AG04450 (cell line): ENCODE measurements around the gene MOG. TPM values are rescaled to one million over a fixed set of nuclear protein-coding genes. Genes with fewer than 3 reads are reported as not detected.

Experiments
- CTCF ChIA-PET: fragments of 300-600, 350-600 bp; formaldehyde crosslinking; extraction: SDS; loops from one replicate; lab custom pipeline; 2022; ENCODE audit warnings: antibody characterized with exemption, inconsistent platforms; lab: Charles Lee
- POLR2A ChIA-PET: fragments of 350-600 bp; formaldehyde crosslinking; extraction: SDS; loops from one replicate; lab custom pipeline; 2021; ENCODE audit warnings: antibody characterized with exemption, inconsistent platforms; lab: Yijun Ruan, JAX
- DNase-seq: peaks from one replicate; pipeline ENCODE4 v3.0.0-alpha.2; 2011; ENCODE audit warnings: low read depth, low spot score
- H3K27ac ChIP-seq: one replicate; pipeline ENCODE4 v1.5.1; 2012; ENCODE audit warnings: low read depth, low read length, control low read depth
- H3K27me3 ChIP-seq: one replicate; pipeline ENCODE4 v1.6.0; 2012; ENCODE audit warnings: low read length; ENCODE audit not compliant: control insufficient read depth, insufficient read depth
- H3K4me3 ChIP-seq: 2 replicates; pipeline ENCODE4 v1.5.1; 2011; ENCODE audit warnings: mild to moderate bottlenecking, low read depth, low read length, control low read depth
- H3K9me3 ChIP-seq: 2 replicates; pipeline ENCODE4 v1.5.1; 2012; ENCODE audit warnings: low read length; ENCODE audit not compliant: control insufficient read depth, insufficient read depth
- CTCF ChIP-seq: IDR thresholded peaks from 2 replicates; pipeline ENCODE4 v1.5.1; 2011; ENCODE audit warnings: low read depth, low read length, control low read depth, inconsistent platforms
- polyA plus RNA-seq: library from polyadenylated mRNA; depleted of rRNA; stranded (reverse); fragments of >200 nt; gene quantifications from 2 replicates; pipeline ENCODE4 v1.2.3, GENCODE V29; 2011

The MOG gene
- polyA plus RNA-seq, 1 experiment = not detected

GRCh38 chr6:29673161-29673560 lies 16.3 kb downstream of the MOG start:
- ChIA-PET CTCF (interaction anchor here (2.6 kb wide), 1 partner anchor 20 kb away, joined by 22 read pairs; no protein-coding TSS in a partner anchor), POLR2A (no interaction called here)
- no peaks in the 10 kb centered on the region for H3K9me3 ChIP-seq
- no peak for TF ChIP-seq CTCF
- no peak for DNase-seq
- H3K27ac ChIP-seq = no peak overlapping the region
- H3K4me3 ChIP-seq = no peak overlapping the region
- no peaks in the 10 kb centered on the region for H3K27me3 ChIP-seq

GRCh38 chr6:29674008-29674407 lies 17.1 kb downstream of the MOG start:
- CTCF ChIA-PET = interaction anchor here (2.6 kb wide), 1 partner anchor 21 kb away, joined by 22 read pairs; no protein-coding TSS in a partner anchor
- H3K27ac ChIP-seq = no peak overlapping the region
- no peak for DNase-seq
- H3K27me3 ChIP-seq = no peaks in the 10 kb centered on the region
- POLR2A ChIA-PET = no interaction called here
- no peaks in the 10 kb centered on the region for H3K9me3 ChIP-seq
- no peak for TF ChIP-seq CTCF
- H3K4me3 ChIP-seq = no peak overlapping the region

- ChIA-PET CTCF (interaction anchor here (1.3 to 4.0 kb wide), 2 partner anchors 22 to 25 kb away, joined by 5 to 24 read pairs; no protein-coding TSS in a partner anchor), POLR2A (no interaction called here)
- H3K27ac ChIP-seq = no peak overlapping the region
- no peak overlapping the region for H3K4me3 ChIP-seq
- no peak for DNase-seq
- peaks cover 8% of the 10 kb centered on the region for H3K9me3 ChIP-seq
- no peak for TF ChIP-seq CTCF
- no peaks in the 10 kb centered on the region for H3K27me3 ChIP-seq
These were observed 18.7 kb downstream of the MOG start for GRCh38 chr6:29675561-29675960.

GRCh38 chr6:29676981-29677601 lies 20.2 kb downstream of the MOG start:
- TF ChIP-seq CTCF = no peak
- CTCF ChIA-PET = interaction anchor here (1.3 to 4.0 kb wide), 2 partner anchors 24 to 27 kb away, joined by 5 to 24 read pairs; no protein-coding TSS in a partner anchor
- H3K27ac ChIP-seq = no peak overlapping the region
- H3K4me3 ChIP-seq = no peak overlapping the region
- no peaks in the 10 kb centered on the region for H3K27me3 ChIP-seq
- peaks cover 11% of the 10 kb centered on the region for H3K9me3 ChIP-seq
- POLR2A ChIA-PET = no interaction called here
- no peak for DNase-seq

- ChIA-PET CTCF (interaction anchor here (4.0 kb wide), 1 partner anchor 25 kb away, joined by 24 read pairs; no protein-coding TSS in a partner anchor), POLR2A (no interaction called here)
- no peak overlapping the region for H3K27ac ChIP-seq
- no peak overlapping the region for H3K4me3 ChIP-seq
- no peak for TF ChIP-seq CTCF
- no peak for DNase-seq
- peaks cover 11% of the 10 kb centered on the region for H3K9me3 ChIP-seq
- H3K27me3 ChIP-seq = no peaks in the 10 kb centered on the region
These were observed 21.2 kb downstream of the MOG start for GRCh38 chr6:29678114-29678513.
